Fibroblast of the aortic adventitia (primary cell): Measurements from ENCODE around the gene OTUD6A. TPM values are rescaled to one million over a fixed set of nuclear protein-coding genes. Genes with fewer than 3 reads are reported as not detected.

ENCODE experiments used
- DNase-seq: peaks from one replicate; pipeline ENCODE4 v3.0.0-alpha.2; 2010; ENCODE audit warnings: low read depth
- H3K4me3 ChIP-seq: 2 replicates; pipeline ENCODE4 v1.5.1; 2011; ENCODE audit warnings: low read depth, mild to moderate bottlenecking, control low read depth, low read length, moderate library complexity
- total RNA-seq: library from RNA; depleted of rRNA; stranded (reverse); fragments of >200 nt; gene quantifications from 2 replicates; pipeline ENCODE4 v1.2.3, GENCODE V29; 2012; ENCODE audit warnings: low replicate concordance
- TF ChIP-seq, protein P1 (sequence below): IDR thresholded peaks from 2 replicates; pipeline ENCODE4 v1.5.1; 2011; ENCODE audit warnings: mild to moderate bottlenecking, low read length, control low read depth, inconsistent platforms; ENCODE audit not compliant: insufficient read depth

The OTUD6A gene
- not detected in 2 replicates for total RNA-seq

GRCh38 chrX:70062076-70062475, at the start of gene OTUD6A:
Gene OTUD6A, plus strand, starts transcription at chrX:70062457. Its CDS starts 68 bp downstream, at chrX:70062525.
- no peak for DNase-seq
- no peak within 1 kb of the TSS for H3K4me3 ChIP-seq
- TF ChIP-seq, protein P1, sequence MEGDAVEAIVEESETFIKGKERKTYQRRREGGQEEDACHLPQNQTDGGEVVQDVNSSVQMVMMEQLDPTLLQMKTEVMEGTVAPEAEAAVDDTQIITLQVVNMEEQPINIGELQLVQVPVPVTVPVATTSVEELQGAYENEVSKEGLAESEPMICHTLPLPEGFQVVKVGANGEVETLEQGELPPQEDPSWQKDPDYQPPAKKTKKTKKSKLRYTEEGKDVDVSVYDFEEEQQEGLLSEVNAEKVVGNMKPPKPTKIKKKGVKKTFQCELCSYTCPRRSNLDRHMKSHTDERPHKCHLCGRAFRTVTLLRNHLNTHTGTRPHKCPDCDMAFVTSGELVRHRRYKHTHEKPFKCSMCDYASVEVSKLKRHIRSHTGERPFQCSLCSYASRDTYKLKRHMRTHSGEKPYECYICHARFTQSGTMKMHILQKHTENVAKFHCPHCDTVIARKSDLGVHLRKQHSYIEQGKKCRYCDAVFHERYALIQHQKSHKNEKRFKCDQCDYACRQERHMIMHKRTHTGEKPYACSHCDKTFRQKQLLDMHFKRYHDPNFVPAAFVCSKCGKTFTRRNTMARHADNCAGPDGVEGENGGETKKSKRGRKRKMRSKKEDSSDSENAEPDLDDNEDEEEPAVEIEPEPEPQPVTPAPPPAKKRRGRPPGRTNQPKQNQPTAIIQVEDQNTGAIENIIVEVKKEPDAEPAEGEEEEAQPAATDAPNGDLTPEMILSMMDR = no peak

GRCh38 chrX:70012756-70013155, 49.5 kb upstream of the OTUD6A start:
- DNase-seq = no peak
- H3K4me3 ChIP-seq = no peak overlapping the region
- TF ChIP-seq, protein P1 = no peak

- peak; percentile 45 for DNase-seq
- no peak overlapping the region for H3K4me3 ChIP-seq
- TF ChIP-seq, protein P1 = no peak
Measured at GRCh38 chrX:70013466-70014381, 48.5 kb upstream of the OTUD6A start.

DNA sequence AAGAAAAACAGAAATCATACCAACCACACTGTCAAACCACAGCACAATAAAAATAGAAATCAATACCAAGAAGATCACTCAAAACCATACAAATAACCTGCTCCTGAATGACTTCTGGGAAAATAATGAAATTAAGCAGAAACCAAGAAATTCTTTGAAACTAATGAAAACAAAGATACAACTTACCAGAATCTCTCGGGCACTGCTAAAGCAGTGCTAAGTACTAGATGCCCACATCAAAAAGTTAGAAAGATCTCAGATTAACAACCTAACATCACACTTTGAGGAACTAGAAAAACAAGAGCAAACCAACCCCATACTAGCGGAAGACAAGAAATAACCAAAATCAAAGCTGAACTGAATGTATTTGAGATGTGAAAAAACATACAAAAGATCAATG, 45.7 kb upstream of the OTUD6A start:
- H3K4me3 ChIP-seq = no peak overlapping the region
- no peak for DNase-seq
- TF ChIP-seq, protein P1 = no peak

- DNase-seq = no peak
- TF ChIP-seq, protein P1 = no peak
- no peak overlapping the region for H3K4me3 ChIP-seq
Measured at GRCh38 chrX:70022616-70023015, 39.6 kb upstream of the OTUD6A start.

DNA sequence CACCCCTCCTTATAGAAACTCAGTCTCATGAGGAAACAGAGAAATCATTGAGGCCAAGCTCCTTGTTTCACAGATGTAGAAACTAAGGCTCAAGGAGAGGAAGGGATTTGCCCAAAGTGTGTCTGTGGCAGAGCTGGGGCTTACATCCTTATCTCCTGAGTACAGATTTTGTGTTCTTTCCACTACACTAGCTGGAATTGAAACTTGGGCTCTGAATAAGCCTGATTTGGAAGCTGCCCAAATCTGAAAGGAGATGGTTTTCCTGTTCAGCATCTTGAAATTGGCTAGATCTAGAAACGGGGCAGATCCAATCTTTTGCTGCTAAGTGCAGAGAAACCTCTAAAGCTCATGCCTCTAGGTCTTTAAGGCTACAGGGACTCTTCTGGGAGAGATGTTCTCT, 36.8 kb upstream of the OTUD6A start:
- DNase-seq = peak; percentile 71
- TF ChIP-seq, protein P1 = no peak
- H3K4me3 ChIP-seq = no peak overlapping the region
